Omental fat pad (tissue), 4 donors: ENCODE data around the gene DNAJC27. TPM values are rescaled to one million over a fixed set of nuclear protein-coding genes. Genes with fewer than 3 reads are reported as not detected.

ENCODE experiments used
- ATAC-seq: fragments of 150-250 bp; one replicate; pipeline ENCODE4 v1.9.1; 2016; ENCODE audit warnings: mild to moderate bottlenecking, moderate library complexity; ENCODE audit not compliant: low FRiP score
- DNase-seq: peaks from one replicate; pipeline ENCODE4 v3.0.0-alpha.2; 2019; ENCODE audit warnings: low spot score
- total RNA-seq, 4 donors: library from RNA; depleted of rRNA; stranded (reverse); fragments of >200 nt; gene quantifications; one replicate each; pipeline ENCODE4 v1.1.0, GENCODE V29; 2016
- TF ChIP-seq, protein P1 (sequence below), 3 donors: fragments of 450-650 bp; IDR thresholded peaks; one replicate each; pipeline ENCODE4 v1.5.1; 2016 to 2017; ENCODE audit warnings: antibody characterized with exemption in 3 of 3, mild to moderate bottlenecking in 3 of 3, moderate library complexity in 2 of 3

The DNAJC27 gene
- total RNA-seq, 4 donors from 2014 or later = 7.2 to 21.8 (median 10.8) TPM

DNA sequence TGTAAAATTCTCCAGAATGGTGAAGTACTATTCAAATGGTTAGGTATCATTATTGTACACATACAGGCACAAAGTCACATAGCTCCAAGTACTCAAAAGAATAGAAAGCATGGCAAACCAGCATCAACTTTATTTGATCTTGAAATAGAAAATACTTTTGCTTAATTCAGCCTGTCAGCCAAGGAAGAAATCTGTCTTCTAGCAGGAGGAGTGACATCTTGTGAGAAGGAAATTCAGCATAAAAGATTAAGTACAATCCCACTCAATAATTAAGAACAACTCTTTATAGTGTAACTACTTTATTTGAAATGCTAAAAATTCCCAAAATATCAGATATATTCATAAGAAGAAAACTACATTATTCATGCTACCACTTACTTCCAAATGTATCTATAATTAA is 15.8 kb downstream of the DNAJC27 start:
- ATAC-seq (no peak), DNase-seq (no peak)
- TF ChIP-seq, protein P1, sequence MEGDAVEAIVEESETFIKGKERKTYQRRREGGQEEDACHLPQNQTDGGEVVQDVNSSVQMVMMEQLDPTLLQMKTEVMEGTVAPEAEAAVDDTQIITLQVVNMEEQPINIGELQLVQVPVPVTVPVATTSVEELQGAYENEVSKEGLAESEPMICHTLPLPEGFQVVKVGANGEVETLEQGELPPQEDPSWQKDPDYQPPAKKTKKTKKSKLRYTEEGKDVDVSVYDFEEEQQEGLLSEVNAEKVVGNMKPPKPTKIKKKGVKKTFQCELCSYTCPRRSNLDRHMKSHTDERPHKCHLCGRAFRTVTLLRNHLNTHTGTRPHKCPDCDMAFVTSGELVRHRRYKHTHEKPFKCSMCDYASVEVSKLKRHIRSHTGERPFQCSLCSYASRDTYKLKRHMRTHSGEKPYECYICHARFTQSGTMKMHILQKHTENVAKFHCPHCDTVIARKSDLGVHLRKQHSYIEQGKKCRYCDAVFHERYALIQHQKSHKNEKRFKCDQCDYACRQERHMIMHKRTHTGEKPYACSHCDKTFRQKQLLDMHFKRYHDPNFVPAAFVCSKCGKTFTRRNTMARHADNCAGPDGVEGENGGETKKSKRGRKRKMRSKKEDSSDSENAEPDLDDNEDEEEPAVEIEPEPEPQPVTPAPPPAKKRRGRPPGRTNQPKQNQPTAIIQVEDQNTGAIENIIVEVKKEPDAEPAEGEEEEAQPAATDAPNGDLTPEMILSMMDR (IDR thresholded peaks at IDR 0.05) = no peak

DNA sequence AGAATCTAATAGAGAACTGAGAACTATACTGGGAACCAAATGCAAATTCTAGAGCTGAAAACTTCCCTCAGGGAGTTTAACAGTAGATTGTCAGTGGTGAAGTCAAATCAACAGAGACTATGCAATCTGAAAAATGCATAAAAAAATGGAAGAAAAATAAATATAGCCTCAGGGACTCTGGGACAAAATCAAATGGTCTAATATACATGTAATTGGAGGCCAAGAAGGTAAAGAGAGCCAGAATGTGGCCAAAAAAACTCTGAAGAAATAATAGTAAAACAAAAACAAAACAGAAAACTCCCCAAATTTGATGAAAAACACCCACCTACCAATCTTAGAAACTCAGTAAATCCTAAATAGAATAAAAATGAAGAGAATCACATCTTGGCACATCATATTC is 16.5 kb downstream of the DNAJC27 start:
- TF ChIP-seq, protein P1 (IDR thresholded peaks at IDR 0.05) = no peak
- ATAC-seq (no peak), DNase-seq (no peak)

DNA sequence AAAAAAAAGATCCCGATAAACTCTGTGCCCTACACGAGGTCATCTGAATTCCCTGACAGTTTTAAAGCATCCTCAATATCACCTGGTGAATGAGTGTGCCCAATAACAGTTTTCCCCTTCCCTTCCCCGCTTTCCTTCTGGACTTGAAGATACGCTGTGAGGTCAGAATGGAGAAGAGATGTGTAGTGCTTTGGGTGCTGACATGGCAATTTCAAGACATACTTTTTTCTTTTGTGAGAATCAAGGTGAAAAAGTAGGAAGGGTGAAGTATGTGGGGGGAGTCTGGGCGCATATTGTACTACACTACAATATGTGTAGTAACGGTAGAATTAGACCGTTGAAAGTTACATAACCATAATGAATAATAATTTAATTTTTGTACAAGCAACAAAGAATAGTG is 21.7 kb downstream of the DNAJC27 start:
- DNase-seq = no peak
- TF ChIP-seq, protein P1 (IDR thresholded peaks at IDR 0.05) = no peak
- no peak for ATAC-seq

DNA sequence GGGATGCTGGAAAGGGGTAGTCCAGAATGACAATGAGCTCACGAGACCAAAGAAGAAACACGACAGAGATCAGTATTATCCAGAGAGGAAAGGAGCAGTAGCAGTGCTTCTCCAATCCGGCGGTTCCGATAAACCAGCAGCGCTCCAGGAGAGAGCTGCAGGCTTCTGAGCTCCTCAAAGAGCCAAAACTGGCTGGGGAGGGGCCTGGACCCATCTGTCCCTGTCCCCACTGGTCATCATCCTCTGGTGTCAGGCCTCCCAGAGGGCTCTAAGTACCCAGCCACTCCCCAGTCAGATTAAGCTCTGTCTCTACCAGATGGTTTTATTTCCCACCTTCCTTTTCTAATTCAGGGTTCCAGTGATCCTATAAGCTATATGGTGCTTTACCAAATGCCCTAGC is 23.2 kb downstream of the DNAJC27 start:
- ATAC-seq (no peak), DNase-seq (no peak)
- TF ChIP-seq, protein P1 (IDR thresholded peaks at IDR 0.05) = no peak

DNA sequence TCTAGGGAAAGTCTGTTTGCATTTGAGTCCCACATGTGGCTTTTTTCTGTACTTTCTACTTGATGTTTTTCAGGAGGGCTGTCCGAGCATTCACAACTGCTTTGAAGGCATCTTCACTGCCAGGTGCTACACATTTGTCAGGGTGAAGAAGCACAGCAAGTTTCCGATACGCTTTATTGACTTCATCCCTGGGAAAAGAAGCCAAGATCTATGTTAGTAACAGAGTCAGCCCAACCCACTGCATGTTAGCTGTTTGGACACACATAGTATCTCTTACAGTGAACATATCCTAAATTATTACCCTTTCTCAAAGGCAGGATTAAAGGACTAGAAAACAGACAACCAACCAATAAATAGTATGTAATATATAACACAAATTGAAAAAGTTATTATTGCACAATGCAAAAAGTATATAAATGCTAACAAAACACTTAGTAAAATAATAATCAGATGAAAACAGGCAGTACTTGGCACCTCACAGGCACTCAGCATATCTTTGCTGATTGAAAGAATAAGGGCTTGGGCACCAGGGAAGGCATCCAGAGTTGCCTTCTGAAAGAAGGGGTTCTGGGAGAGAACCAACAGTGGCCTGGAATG is 24.1 kb downstream of the DNAJC27 start:
- ATAC-seq = no peak
- TF ChIP-seq, protein P1 (IDR thresholded peaks at IDR 0.05) = no peak
- no peak for DNase-seq

DNA sequence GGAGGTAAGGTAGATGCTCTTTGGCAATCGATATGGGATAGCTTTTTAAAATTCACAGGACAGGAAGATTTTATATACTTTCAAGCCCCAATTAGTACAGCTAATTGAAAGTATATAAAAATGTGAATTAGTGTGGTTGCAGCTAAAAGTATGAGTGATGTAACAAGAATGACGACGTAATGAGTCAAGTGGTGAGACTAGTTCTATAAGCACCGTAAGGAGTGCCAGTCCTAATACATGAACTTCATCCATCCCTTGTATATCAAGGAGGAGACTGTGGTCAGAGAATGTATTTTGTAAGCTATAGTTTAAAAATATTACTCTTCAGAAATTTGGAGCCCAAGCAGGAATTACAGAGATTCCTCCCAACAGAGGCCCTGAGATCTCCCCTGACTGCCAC is 25.8 kb downstream of the DNAJC27 start:
- no peak for DNase-seq
- ATAC-seq = no peak
- TF ChIP-seq, protein P1 (IDR thresholded peaks at IDR 0.05) = no peak

DNA sequence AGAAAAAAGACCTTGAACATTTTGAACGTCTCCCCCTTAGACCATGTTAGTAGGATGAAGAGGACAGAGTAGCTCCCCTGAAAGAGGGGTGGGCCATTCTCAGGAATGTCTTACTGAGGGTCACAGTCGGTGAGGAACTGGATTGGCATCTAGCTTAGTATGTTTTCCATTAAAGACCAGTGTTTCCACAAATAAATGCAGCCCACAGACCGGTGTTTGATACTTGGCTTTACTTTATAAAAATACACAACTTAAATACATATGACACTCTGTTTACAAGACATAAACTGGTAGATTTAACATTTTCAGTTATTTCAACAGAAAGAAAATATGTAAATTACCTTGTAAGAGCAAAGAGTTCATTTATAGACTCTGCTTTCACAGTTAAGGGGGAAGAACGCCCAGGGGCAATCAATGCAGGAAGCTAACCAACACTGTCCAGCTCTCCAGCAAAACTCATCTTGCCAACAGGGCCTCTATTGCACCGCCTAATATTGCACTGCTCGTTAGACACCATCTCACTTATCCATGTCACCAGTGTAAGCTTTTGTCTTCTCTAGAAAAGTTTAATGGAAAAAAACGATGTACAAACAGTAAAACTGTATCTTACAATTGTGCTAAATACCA is 28.2 kb downstream of the DNAJC27 start:
- ATAC-seq (no peak), DNase-seq (no peak)
- TF ChIP-seq, protein P1 (IDR thresholded peaks at IDR 0.05) = no peak
